ENCODE measurements around the gene MYO1A. TPM values are rescaled to one million over a fixed set of nuclear protein-coding genes. Genes with fewer than 3 reads are reported as not detected.
"Not testable (repeated sequence)": the region's sequence is repeated elsewhere in the genome, so short reads cannot be mapped to it uniquely, and the experiment has no call there.

The MYO1A gene
- total RNA-seq, 2 experiments from 2014 or later: 1.7 to 2.0 TPM

- ChIA-PET POLR2A (no interaction called here), CTCF (interaction anchor here (0.5 to 1.3 kb wide), 3 partner anchors 9 to 143 kb away, joined by 3 to 4 read pairs (median 3); no protein-coding TSS in a partner anchor)
Measured at GRCh38 chr12:57039016-57039798, 10.7 kb downstream of the MYO1A start.

GRCh38 chr12:57037264-57037663, 12.7 kb downstream of the MYO1A start:
- POLR2A ChIA-PET: no interaction called here

GRCh38 chr12:57033431-57033830, 16.5 kb downstream of the MYO1A start:
- POLR2A ChIA-PET: no interaction called here
- CTCF ChIA-PET: interaction anchor here (0.8 kb wide), 1 partner anchor 27 kb away, joined by 3 read pairs; no protein-coding TSS in a partner anchor

More at GRCh38 chr12:57037264-57037663, 12.7 kb downstream of the MYO1A start:
- CTCF ChIA-PET: interaction anchor here (0.9 kb wide), 1 partner anchor 146 kb away, joined by 3 read pairs; no protein-coding TSS in a partner anchor

- ChIA-PET POLR2A (interaction anchor here (0.6 to 0.7 kb wide), 2 partner anchors 31 to 80 kb away, joined by 3 to 5 read pairs; partner anchors contain the start of gene STAT6), CTCF (interaction anchor here (0.9 to 1.9 kb wide), 5 partner anchors 11 to 278 kb away, joined by 3 to 5 read pairs (median 3); partner anchors contain the start of gene NEMP1)
Measured at GRCh38 chr12:57031789-57032188, 18.1 kb downstream of the MYO1A start.

GRCh38 chr12:57031138-57031725, 18.7 kb downstream of the MYO1A start:
- POLR2A ChIA-PET: interaction anchor here (0.6 kb wide), 1 partner anchor 32 kb away, joined by 3 read pairs; no protein-coding TSS in a partner anchor

GRCh38 chr12:57029457-57029856, 20.5 kb downstream of the MYO1A start:
- POLR2A ChIA-PET: no interaction called here
- CTCF ChIA-PET: interaction anchor here (0.9 to 1.3 kb wide), 2 partner anchors 12 to 82 kb away, joined by 3 read pairs; partner anchors contain the start of gene STAT6

More at GRCh38 chr12:57031138-57031725, 18.7 kb downstream of the MYO1A start:
- CTCF ChIA-PET: interaction anchor here (0.6 to 1.9 kb wide), 6 partner anchors 10 to 277 kb away, joined by 3 to 5 read pairs (median 3); partner anchors contain the start of gene NEMP1

GRCh38 chr12:57027805-57028153, 22.1 kb downstream of the MYO1A start:
- ChIA-PET POLR2A (no interaction called here), CTCF (interaction anchor here (0.9 to 1.8 kb wide), 4 partner anchors 16 to 97 kb away, joined by 3 to 6 read pairs (median 3); partner anchors contain the start of gene ZBTB39)

- CTCF ChIA-PET: interaction anchor here (0.9 to 1.8 kb wide), 4 partner anchors 16 to 97 kb away, joined by 3 to 6 read pairs (median 3); partner anchors contain the start of gene ZBTB39
- POLR2A ChIA-PET: no interaction called here
Measured at GRCh38 chr12:57027011-57027804, 22.7 kb downstream of the MYO1A start.

- POLR2A ChIA-PET: no interaction called here
- CTCF ChIA-PET: interaction anchor here (1.5 kb wide), 1 partner anchor 9 kb away, joined by 6 read pairs; the partner anchor contains the start of gene TAC3
Measured at GRCh38 chr12:57025196-57025595, 24.7 kb downstream of the MYO1A start.

- POLR2A ChIA-PET: not testable (repeated sequence)
- CTCF ChIA-PET: interaction anchor here (1.2 kb wide), 1 partner anchor 154 kb away, joined by 3 read pairs; no protein-coding TSS in a partner anchor
Measured at GRCh38 chr12:57022324-57022723, 27.6 kb downstream of the MYO1A start.

GRCh38 chr12:57019983-57020719, 29.8 kb downstream of the MYO1A start:
- ChIA-PET CTCF (interaction anchor here (1.6 kb wide), 1 partner anchor 11 kb away, joined by 3 read pairs; no protein-coding TSS in a partner anchor), POLR2A (no interaction called here)

GRCh38 chr12:57018906-57019305, 31.0 kb downstream of the MYO1A start:
- POLR2A ChIA-PET: interaction anchor here (1.0 kb wide), 1 partner anchor 59 kb away, joined by 3 read pairs; no protein-coding TSS in a partner anchor

GRCh38 chr12:57018353-57018752, 31.6 kb downstream of the MYO1A start:
- ChIA-PET CTCF (interaction anchor here (0.8 to 2.2 kb wide), 2 partner anchors 17 to 261 kb away, joined by 3 to 8 read pairs; no protein-coding TSS in a partner anchor), POLR2A (interaction anchor here (1.0 kb wide), 1 partner anchor 60 kb away, joined by 3 read pairs; no protein-coding TSS in a partner anchor)

More at GRCh38 chr12:57018906-57019305, 31.0 kb downstream of the MYO1A start:
- CTCF ChIA-PET: interaction anchor here (0.6 to 2.2 kb wide), 3 partner anchors 17 to 262 kb away, joined by 3 to 8 read pairs (median 4); no protein-coding TSS in a partner anchor

GRCh38 chr12:57016348-57016747, 33.6 kb downstream of the MYO1A start, which contains the start of gene TAC3:
Gene TAC3 (minus strand): TSS chr12:57016529. CDS start chr12:57015797, 732 bp downstream.
- ChIA-PET POLR2A (no interaction called here), CTCF (interaction anchor here (0.8 to 1.9 kb wide), 2 partner anchors 9 to 96 kb away, joined by 4 to 6 read pairs; no protein-coding TSS in a partner anchor)

GRCh38 chr12:57012600-57013465, 37.1 kb downstream of the MYO1A start:
- ChIA-PET CTCF (interaction anchor here (1.6 kb wide), 1 partner anchor 99 kb away, joined by 4 read pairs; no protein-coding TSS in a partner anchor), POLR2A (interaction anchor here (0.6 kb wide), 1 partner anchor 99 kb away, joined by 5 read pairs; no protein-coding TSS in a partner anchor)
